HG03280 (cell line): ENCODE results near the gene ADGRF1.
"Not testable (repeated sequence)": the region's sequence is repeated elsewhere in the genome, so short reads cannot be mapped to it uniquely, and the experiment has no call there.

Experiments
- ATAC-seq: cut with Tn5 transposase; IDR thresholded peaks from one replicate; pipeline ENCODE4 v1.9.1; 2021; ENCODE audit warnings: mild to moderate bottlenecking, moderate library complexity; ENCODE audit not compliant: unreplicated experiment

Gene ADGRF1

GRCh38 chr6:47042275-47042791 lies at the start of gene ADGRF1:
Gene ADGRF1, minus strand, starts transcription at chr6:47042332. Its CDS starts 13,271 bp downstream, at chr6:47029061.
- ATAC-seq: no peak

GRCh38 chr6:47090881-47091280 lies 48.7 kb upstream of the ADGRF1 start:
- ATAC-seq: no peak

- not testable (repeated sequence) for ATAC-seq
These were observed 47.3 kb upstream of the ADGRF1 start for GRCh38 chr6:47089473-47089872.

DNA sequence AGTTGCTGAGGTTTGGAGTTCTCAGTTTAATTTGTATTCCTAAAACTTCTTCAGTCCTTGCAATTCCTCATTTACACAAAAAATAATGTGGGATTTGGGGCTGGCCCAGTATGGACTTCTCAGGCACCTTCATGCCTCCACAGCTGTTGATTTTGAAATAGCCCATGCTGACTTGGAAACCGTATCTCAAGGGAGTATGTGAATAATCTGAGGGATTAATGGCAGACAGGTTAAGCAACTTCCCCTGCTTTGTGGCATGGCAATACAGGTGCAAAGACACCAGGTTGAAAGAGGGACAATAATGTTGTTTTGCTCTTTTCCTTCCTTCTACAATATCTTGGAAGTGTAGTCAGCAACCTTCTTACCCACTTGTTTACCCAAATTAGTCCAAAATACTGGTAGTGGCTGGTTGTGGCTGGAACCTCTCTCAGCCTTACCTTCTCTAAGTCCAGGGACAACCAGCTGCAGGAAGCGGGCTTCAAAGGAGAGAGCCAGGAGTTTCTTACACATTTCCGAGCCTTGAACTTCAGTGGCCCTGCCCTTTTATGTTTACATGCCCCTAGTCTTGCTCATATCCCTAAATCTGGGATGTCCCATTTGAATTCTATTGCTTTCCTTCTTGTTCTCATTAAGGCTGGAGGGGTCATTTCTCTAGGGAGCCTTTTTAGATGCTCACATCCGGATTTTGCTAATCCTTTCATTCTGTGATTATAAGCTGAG lies 44.1 kb upstream of the ADGRF1 start:
- no peak for ATAC-seq

GRCh38 chr6:47084610-47085009 lies 42.5 kb upstream of the ADGRF1 start:
- ATAC-seq: no peak

- no peak for ATAC-seq
These were observed 41.5 kb upstream of the ADGRF1 start for GRCh38 chr6:47083586-47084047.

- no peak for ATAC-seq
These were observed 38.0 kb upstream of the ADGRF1 start for GRCh38 chr6:47080083-47080596.

DNA sequence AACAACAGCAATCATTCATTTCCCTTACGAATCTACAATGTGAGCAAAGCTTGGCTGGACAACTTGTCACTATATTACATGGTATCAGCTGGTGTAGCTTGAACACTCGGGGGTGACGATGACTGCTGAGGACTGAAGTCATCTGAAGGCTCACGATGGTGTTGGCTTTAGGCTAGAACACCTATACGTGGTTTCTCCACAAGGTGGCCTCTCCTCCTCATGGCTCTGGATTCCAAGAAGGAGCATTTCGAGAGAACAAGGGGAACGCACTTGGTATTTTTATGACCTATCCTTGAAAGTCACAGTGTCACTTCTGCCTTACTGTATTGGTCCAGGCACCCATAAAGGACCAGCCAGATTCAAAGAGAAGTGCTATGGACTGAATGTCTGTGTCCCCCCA lies 37.5 kb upstream of the ADGRF1 start:
- no peak for ATAC-seq

GRCh38 chr6:47078991-47079390 lies 36.9 kb upstream of the ADGRF1 start:
- ATAC-seq: no peak

DNA sequence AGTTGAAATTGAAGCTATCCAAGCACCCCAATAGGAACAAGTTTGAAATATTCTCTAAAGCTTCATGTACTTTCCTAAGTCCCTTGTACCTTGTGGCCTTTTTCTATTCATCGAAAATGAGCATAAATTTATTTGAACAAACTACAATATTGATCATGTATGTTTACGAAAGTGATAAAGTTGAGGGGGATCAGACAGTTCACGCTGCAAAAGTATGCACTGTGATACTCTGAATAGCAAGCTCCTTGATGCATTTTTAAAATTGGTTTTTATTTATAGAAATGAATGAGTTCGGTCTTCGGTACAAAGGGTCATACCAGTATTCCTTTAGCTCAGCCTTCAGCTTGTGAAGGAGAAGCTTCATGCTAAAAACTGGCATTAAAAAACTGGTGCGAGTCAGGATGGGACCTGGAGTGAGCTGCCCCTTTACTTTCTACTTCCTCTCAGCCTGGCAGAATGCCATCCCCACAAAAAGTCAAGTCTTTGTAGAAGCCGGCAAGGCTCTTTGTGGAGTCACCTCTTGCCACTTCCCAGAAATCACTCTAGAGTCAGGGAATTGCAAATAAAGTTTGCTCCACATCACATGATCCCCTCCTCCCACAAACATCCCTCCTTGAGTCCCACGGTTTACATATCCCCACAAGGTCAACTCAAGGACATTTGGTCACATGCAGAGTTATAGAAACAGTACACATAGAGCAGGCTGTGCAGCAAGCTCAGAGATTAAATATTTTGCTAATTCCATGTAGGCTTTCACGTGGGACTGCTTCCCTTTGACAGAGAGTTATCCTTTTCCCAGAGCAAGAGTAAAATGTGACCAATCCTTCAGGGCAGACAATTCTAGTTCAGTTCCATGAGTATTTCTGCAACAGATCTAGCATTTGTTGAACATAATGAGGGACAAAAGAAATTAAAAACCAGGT lies 34.6 kb upstream of the ADGRF1 start:
- no peak for ATAC-seq

DNA sequence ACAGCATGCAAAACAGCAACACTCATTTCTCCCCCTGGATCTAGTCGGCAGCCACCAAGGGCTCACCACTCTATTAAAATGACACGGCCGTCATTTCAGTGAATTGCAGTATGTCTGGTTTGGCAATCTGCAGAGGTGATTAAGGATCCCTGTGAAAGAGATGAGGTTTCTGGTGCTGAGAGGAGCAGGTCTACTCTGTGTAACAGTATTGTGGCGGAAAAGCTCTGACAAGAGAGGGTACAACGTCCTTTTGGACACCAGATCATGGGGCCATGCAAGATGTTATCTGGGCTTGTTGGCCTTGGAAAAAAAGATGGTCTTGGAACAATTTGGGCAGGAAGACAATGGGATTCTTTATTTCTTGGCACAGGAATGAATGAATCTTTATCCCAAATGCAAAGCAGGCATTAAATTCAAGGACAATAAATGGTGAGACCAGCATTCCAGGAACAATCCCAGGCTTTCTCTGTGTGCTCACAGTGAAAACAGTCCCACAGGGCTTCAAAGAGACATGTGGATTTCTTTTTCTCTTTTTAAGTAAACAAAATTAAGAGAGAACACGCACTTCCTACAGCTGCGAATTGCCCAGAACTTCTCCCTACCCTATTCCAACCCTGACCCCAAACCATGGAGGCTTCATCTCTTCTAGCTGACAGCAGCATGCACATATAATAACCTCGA lies 33.7 kb upstream of the ADGRF1 start:
- ATAC-seq: no peak

- no peak for ATAC-seq
These were observed 33.0 kb upstream of the ADGRF1 start for GRCh38 chr6:47075168-47075567.

DNA sequence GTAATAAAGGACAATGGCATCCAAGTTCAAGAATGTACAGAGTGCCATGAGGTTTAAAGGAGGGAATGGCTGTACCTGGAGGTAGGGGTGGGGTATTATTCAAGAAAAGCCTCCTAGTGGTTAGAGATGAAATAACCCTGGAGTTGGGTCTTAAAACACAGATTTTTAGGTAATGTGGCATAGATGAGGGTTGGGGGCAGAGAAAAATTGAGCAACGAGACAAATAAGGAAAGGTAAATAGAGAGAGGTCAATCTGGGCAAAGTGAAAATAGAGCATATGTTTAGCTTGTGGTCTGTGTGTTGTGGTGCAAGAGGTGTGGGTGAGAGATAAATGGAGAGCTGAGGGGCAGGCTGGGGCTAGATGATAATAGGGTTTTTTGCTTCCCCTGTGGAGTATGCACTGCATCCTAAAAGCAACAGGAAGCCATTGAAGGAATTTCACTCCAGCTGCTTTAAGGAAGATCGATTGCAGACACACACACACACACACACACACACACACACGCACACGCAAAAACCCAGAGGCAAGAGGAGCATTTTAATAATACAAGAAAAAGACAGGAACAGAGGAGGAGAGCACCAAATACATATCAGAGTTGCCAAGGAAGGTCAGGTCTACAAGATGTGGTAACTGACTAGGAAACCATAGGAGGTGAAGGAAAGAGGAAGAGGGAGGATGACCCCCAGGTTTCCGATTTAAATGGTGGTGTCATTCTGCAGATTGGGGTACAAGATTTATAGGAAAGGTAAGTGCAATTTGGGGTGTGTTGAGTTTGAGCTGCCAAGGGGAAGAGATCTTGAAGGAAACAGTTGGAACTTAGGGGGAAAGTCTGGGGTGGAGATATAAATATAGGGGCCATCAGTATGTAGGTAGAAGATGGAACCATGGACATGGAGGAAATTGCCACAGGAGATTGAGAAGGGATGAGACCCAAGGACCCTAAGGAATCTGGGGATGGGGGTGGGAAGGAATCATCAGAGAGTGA lies 31.3 kb upstream of the ADGRF1 start:
- ATAC-seq: no peak

DNA sequence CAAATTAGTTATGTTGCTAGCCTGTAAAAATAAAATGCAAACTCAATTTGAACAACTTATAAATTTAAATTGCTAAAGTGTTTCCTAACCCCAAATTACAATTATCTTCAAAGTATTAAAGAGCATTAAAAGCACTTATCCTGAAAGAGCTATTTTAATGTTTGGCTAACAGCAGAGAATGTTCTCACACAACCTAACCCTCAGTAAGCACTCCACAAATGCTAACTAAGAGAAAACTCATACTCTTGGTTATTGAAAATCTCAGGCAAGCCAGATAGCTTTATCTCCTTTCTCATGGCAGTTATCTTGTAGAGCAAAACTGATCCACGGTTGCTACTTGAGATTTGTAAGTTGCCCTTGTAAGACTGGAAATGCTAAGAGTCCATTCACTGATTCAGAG lies 30.5 kb upstream of the ADGRF1 start:
- no peak for ATAC-seq

GRCh38 chr6:47071681-47072080 lies 29.5 kb upstream of the ADGRF1 start:
- no peak for ATAC-seq

GRCh38 chr6:47070461-47070860 lies 28.3 kb upstream of the ADGRF1 start:
- no peak for ATAC-seq

- ATAC-seq: no peak
These were observed 27.0 kb upstream of the ADGRF1 start for GRCh38 chr6:47069156-47069555.

DNA sequence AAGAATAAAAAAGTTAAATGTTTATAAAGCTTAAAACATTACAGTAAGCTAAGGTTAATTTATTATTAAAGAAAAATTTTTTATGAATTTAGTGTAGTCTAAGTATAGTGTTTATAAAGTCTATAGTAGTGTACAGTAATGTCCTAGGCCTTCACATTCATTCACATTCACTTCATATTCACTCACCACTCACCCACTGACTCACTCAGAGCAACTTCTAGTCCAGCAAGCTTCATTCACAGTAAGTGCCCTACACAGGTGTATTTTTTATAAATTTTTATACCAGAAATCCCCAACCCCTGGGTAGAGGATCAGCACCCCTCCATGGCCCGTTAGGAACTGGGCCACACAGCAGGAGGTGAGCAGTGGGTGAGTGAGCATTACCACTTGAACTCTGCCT lies 24.3 kb upstream of the ADGRF1 start:
- ATAC-seq: no peak

DNA sequence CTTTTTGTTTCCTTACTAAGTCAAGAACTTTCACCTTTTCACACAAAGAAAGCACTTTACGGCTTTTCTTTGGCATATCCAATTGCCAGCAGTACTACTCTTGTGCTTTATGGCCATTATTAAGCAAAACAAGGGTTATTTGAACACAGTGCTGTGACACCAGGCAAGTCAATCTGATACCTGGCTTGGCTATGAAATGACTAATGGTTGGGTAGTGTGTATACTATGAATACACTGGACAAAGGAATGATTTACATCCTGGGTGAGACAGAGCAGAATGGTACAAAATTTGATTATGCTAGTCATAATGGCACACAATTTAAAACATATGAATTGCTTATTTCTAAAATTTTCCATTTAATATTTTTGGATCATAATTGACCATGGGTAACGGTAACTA lies 22.1 kb upstream of the ADGRF1 start:
- no peak for ATAC-seq

DNA sequence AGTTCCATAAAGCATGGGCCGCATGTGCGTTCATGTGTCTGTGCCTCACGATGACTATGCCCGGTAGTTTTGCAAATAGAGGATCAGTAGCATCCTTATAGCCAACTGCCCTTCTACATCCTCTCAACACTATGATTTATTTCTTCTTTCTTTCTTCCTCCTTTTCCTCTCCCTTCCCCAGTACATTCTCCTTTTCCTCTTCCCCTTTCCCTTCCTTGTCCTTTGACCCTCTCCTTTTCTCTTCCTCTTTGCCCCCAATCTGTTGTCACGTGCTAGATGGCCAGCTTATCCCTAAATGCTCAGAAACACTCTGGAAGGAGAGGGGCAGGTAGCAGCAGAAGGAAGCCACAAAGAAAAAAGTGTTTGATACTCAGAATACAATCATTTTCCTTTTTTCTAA lies 20.2 kb upstream of the ADGRF1 start:
- ATAC-seq: no peak
